Fibroblast of mammary gland (primary cell): ENCODE results near the gene OTOGL.
"Not testable (repeated sequence)": the region's sequence is repeated elsewhere in the genome, so short reads cannot be mapped to it uniquely, and the experiment has no call there.

Experiments
- DNase-seq: peaks from one replicate; pipeline ENCODE4 v3.0.0-alpha.2; 2010; ENCODE audit warnings: low read depth
- H3K4me3 ChIP-seq: 2 replicates; pipeline ENCODE4 v1.5.1; 2011; ENCODE audit warnings: low read depth, mild to moderate bottlenecking, low read length, moderate library complexity; ENCODE audit not compliant: control insufficient read depth
- CTCF ChIP-seq: conservative IDR thresholded peaks from 2 replicates; pipeline ENCODE4 v1.5.1; 2011; ENCODE audit warnings: low read depth, low read length, inconsistent platforms; ENCODE audit not compliant: control insufficient read depth, insufficient read depth

OTOGL gene

GRCh38 chr12:80217011-80217535 is 117.7 kb downstream of the OTOGL start:
- TF ChIP-seq CTCF, result no peak
- H3K4me3 ChIP-seq, result no peak overlapping the region

GRCh38 chr12:80218925-80219324 is 119.6 kb downstream of the OTOGL start:
- not testable (repeated sequence) for H3K4me3 ChIP-seq, DNase-seq

More at GRCh38 chr12:80217011-80217535, 117.7 kb downstream of the OTOGL start:
- DNase-seq, result no peak

GRCh38 chr12:80219345-80219744 is 120.0 kb downstream of the OTOGL start:
- no peak for DNase-seq
- TF ChIP-seq CTCF, result no peak
- no peak overlapping the region for H3K4me3 ChIP-seq

GRCh38 chr12:80222261-80222660 is 122.9 kb downstream of the OTOGL start:
- TF ChIP-seq CTCF, result no peak
- no peak for DNase-seq
- H3K4me3 ChIP-seq, result no peak overlapping the region

GRCh38 chr12:80226576-80226975 is 127.2 kb downstream of the OTOGL start:
- TF ChIP-seq CTCF, result no peak
- H3K4me3 ChIP-seq, result no peak overlapping the region
- DNase-seq, result peak; percentile 62

- H3K4me3 ChIP-seq, DNase-seq: not testable (repeated sequence)
Measured at GRCh38 chr12:80227904-80228303, 128.6 kb downstream of the OTOGL start.

- H3K4me3 ChIP-seq, result no peak overlapping the region
- TF ChIP-seq CTCF, result no peak
- no peak for DNase-seq
Measured at GRCh38 chr12:80230068-80230467, 130.7 kb downstream of the OTOGL start.

GRCh38 chr12:80232837-80233236 is 133.5 kb downstream of the OTOGL start:
- no peak for DNase-seq
- no peak overlapping the region for H3K4me3 ChIP-seq
- no peak for TF ChIP-seq CTCF
